Common myeloid progenitor, CD34-positive (primary cell): Measurements from ENCODE around the gene FBXO42.
"Not testable (repeated sequence)": the region's sequence is repeated elsewhere in the genome, so short reads cannot be mapped to it uniquely, and the experiment has no call there.

Experiments
- CTCF ChIA-PET: fragments of 350-600 bp; sonication (Branson Sonifier 250); formaldehyde crosslinking; loops from one replicate; lab custom pipeline; 2021; ENCODE audit warnings: antibody characterized with exemption; lab: Charles Lee
- POLR2A ChIA-PET: fragments of 350-600 bp; sonication (Branson Sonifier 250); formaldehyde crosslinking; loops from one replicate; lab custom pipeline; 2021; ENCODE audit warnings: antibody characterized with exemption; lab: Charles Lee
- DNase-seq, 3 donors: peaks; one replicate each; pipeline versions ENCODE4 v3.0.0 to v3.0.0-alpha.2; 2013
- H3K27ac ChIP-seq, 2 experiments: 1 replicate in 1 of 2; 2 replicates in 1 of 2; pipeline ENCODE4 v1.7.0; 2013; ENCODE audit warnings: inconsistent platforms in 2 of 2, low read length in 2 of 2, mild to moderate bottlenecking in 2 of 2, low read depth in 1 of 2, moderate library complexity in 1 of 2; ENCODE audit not compliant: severe bottlenecking in 2 of 2, insufficient read depth in 1 of 2, poor library complexity in 1 of 2
- H3K27me3 ChIP-seq, 5 experiments: replicated peaks in 2 of 5; 1 replicate in 3 of 5; 2 replicates in 2 of 5; pipeline versions ENCODE4 v1.6.1 to v1.7.0; 2013; ENCODE audit warnings: low read length in 4 of 5, mild to moderate bottlenecking in 2 of 5, moderate library complexity in 2 of 5, inconsistent platforms in 1 of 5; ENCODE audit not compliant: insufficient read depth in 5 of 5, control insufficient read depth in 4 of 5
- H3K36me3 ChIP-seq, 4 experiments: 1 replicate in 2 of 4; 2 replicates in 2 of 4; pipeline versions ENCODE4 v1.6.1 to v1.7.0; 2013; ENCODE audit warnings: low read length in 3 of 4, control low read depth in 1 of 4, mild to moderate bottlenecking in 1 of 4; ENCODE audit not compliant: control insufficient read depth in 4 of 4, insufficient read depth in 4 of 4
- H3K4me1 ChIP-seq, 4 experiments: 1 replicate in 3 of 4; 2 replicates in 1 of 4; pipeline versions ENCODE4 v1.6.1 to v1.7.1; 2013; ENCODE audit warnings: low read length in 3 of 4, mild to moderate bottlenecking in 3 of 4, control low read depth in 1 of 4, inconsistent platforms in 1 of 4, moderate library complexity in 1 of 4; ENCODE audit not compliant: control insufficient read depth in 4 of 4, insufficient read depth in 4 of 4; ENCODE audit errors: control extremely low read depth in 1 of 4
- H3K4me3 ChIP-seq, 7 experiments: 1 replicate in 4 of 7; 2 replicates in 3 of 7; pipeline versions ENCODE4 v1.5.1 to v1.7.0; 2013; ENCODE audit warnings: mild to moderate bottlenecking in 7 of 7, low read length in 6 of 7, moderate library complexity in 6 of 7, inconsistent platforms in 2 of 7, low read depth in 2 of 7, control low read depth in 1 of 7; ENCODE audit not compliant: insufficient read depth in 4 of 7, control insufficient read depth in 1 of 7; ENCODE audit errors: extremely low read depth in 1 of 7
- H3K9me3 ChIP-seq, 5 experiments: 1 replicate in 4 of 5; 2 replicates in 1 of 5; pipeline versions ENCODE4 v1.6.1 to v1.7.1; 2013; ENCODE audit warnings: low read length in 4 of 5, mild to moderate bottlenecking in 2 of 5, inconsistent platforms in 1 of 5, low read depth in 1 of 5, moderate library complexity in 1 of 5; ENCODE audit not compliant: control insufficient read depth in 4 of 5, insufficient read depth in 2 of 5; ENCODE audit errors: control extremely low read depth in 1 of 5
- WGBS: methylation state at CpG from one replicate; pipeline ENCODE4 v1.1.5; 2013; ENCODE audit not compliant: insufficient coverage; 5-methylcytosine and 5-hydroxymethylcytosine counted together

FBXO42 gene

GRCh38 chr1:16257556-16257955 is 94.7 kb downstream of the FBXO42 start:
- CTCF ChIA-PET = interaction anchor here (1.3 to 1.5 kb wide), 3 partner anchors 9 to 53 kb away, joined by 4 to 5 read pairs (median 4); no protein-coding TSS in a partner anchor
- H3K36me3 ChIP-seq = peaks cover 10 to 33% (median 20%) of the 10 kb centered on the region in 4 experiments
- H3K27ac ChIP-seq, POLR2A ChIA-PET, H3K4me1 ChIP-seq, H3K9me3 ChIP-seq, DNase-seq, H3K4me3 ChIP-seq, H3K27me3 ChIP-seq: not testable (repeated sequence)
- WGBS = 100% methylated on average over 3 of the region's 3 CpGs

DNA sequence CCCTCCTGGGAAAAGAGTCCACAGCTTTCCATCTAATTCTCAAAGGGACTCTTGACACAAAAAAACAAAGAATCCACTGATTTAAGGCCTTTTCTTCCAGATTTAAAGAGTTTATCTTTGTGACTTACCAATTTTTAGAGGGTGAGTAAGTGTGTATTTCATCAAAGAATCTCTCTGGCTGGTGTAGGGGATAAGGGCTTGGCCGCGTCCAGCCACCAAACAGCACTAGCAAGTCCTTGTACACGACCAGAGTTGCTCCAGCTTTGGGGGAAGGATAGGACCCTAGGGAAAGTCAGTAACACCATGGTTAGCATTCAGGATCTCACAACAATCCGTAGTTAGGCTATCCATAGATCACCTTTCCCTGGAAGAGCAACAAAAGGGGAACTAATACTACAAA is 95.8 kb downstream of the FBXO42 start:
- CTCF ChIA-PET = no interaction called here
- Histone ChIP-seq H3K27ac (no peak overlapping the region), H3K9me3 (no peaks in the 10 kb centered on the region), H3K4me1 (no peaks in the 10 kb centered on the region), H3K4me3 (no peak overlapping the region), H3K27me3 (no peaks in the 10 kb centered on the region), H3K36me3 (peaks cover 11 to 41% (median 26%) of the 10 kb centered on the region in 4 experiments)
- POLR2A ChIA-PET = no interaction called here
- no peak for DNase-seq
- WGBS = 97% methylated on average over 4 of the region's 4 CpGs

DNA sequence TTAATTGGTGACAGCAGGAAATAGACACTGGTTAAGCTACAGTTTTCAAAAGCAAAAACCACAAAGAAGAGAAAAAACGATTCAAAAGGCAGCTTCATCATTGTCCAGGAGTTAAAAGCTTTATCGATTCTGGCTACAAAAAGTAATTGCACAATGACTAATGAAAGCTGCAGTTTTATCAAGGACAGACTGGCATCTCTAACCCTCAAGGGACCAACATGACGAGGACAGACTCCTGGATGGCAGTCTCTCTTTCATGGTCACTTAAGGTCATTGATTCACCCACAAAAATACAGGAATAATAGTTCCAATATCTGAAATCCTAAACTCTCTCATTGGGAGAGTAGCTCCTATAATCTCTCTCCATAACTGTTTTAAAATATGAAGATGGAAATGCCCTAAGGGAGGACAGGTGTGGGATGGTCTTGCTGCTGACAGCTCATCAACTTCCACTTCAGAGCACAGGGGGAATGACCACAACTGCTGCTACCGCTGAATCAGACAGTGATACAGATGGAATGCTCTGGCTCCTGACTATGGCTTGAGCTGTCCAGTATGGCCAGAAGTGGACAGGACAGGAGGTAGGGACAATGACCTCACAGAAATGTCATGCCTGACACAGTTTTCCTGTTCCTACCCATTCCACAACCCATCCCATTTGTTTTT is 97.9 kb downstream of the FBXO42 start:
- H3K9me3 ChIP-seq = no peaks in the 10 kb centered on the region
- DNase-seq = no peak
- POLR2A ChIA-PET = no interaction called here
- H3K4me3 ChIP-seq = no peak overlapping the region
- CTCF ChIA-PET = interaction anchor here (0.6 to 1.8 kb wide), 5 partner anchors 9 to 175 kb away, joined by 3 to 6 read pairs (median 3); no protein-coding TSS in a partner anchor
- H3K36me3 ChIP-seq = peaks cover 14 to 52% (median 35%) of the 10 kb centered on the region in 4 experiments
- H3K4me1 ChIP-seq = peaks cover 6 to 16% (median 16%) of the 10 kb centered on the region in 4 experiments
- H3K27me3 ChIP-seq = no peaks in the 10 kb centered on the region
- H3K27ac ChIP-seq = no peak overlapping the region
- WGBS = 94% methylated on average over 3 of the region's 4 CpGs

DNA sequence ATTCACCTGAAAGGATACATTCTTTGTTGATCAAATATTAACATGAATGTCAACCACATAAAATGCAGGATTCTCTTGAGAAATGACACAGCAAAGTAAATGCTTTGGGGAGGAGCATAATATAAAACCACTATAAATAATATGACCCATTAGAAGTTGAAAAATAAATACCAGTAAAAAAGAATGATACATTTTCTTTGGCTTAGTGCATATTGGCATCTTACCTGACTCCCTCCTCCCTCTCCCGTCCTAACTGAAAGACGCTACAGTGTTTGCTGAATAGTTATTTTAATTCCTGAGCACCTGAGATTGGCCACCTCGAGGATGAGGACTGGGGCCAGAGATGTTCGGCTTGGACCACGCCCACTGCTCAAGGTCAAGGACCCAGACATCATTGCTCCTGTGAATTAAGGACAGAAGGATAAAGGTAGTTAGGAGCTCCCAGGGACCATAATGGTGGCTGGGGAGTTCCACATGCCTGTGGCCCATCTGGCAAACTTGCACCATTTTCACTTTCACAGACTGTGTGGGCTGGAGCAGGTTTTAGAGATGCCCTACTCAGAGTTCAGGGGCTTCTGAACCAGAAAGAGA is 98.9 kb downstream of the FBXO42 start:
- Histone ChIP-seq H3K9me3 (no peaks in the 10 kb centered on the region), H3K27me3 (no peaks in the 10 kb centered on the region), H3K4me1 (peaks cover 14 to 26% (median 25%) of the 10 kb centered on the region in 4 experiments), H3K4me3 (no peak overlapping the region), H3K36me3 (peaks cover 14 to 52% (median 35%) of the 10 kb centered on the region in 4 experiments), H3K27ac (no peak overlapping the region)
- DNase-seq = no peak
- 100% methylated on average over 5 of the region's 5 CpGs for WGBS
- ChIA-PET POLR2A (no interaction called here), CTCF (interaction anchor here (1.8 kb wide), 1 partner anchor 9 kb away, joined by 6 read pairs; no protein-coding TSS in a partner anchor)

DNA sequence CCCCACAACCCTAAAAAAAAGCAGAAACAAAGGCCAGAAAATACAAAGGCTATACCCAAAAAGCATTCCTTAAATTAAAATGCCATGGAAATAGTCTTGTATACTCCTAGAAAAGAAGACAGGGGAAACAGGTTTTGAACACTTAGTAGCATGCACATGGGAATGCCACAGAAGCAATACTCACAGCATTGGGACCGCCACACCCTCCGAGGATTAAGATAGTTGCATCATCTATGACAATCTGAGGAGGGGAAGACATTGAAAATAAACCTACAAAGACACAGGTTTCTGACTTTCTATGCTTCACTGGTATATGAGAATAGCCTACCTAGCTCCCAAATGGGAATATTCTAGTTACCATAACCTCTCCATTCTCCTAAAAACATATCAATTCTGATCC is 99.4 kb downstream of the FBXO42 start:
- CTCF ChIA-PET = no interaction called here
- WGBS = 100% methylated on average over 2 of the region's 2 CpGs
- Histone ChIP-seq H3K4me3 (no peak overlapping the region), H3K9me3 (no peaks in the 10 kb centered on the region), H3K4me1 (peaks cover 18 to 31% (median 30%) of the 10 kb centered on the region in 4 experiments), H3K27me3 (no peaks in the 10 kb centered on the region), H3K36me3 (peaks cover 14 to 55% (median 35%) of the 10 kb centered on the region in 4 experiments), H3K27ac (no peak overlapping the region)
- no peak for DNase-seq
- POLR2A ChIA-PET = no interaction called here

DNA sequence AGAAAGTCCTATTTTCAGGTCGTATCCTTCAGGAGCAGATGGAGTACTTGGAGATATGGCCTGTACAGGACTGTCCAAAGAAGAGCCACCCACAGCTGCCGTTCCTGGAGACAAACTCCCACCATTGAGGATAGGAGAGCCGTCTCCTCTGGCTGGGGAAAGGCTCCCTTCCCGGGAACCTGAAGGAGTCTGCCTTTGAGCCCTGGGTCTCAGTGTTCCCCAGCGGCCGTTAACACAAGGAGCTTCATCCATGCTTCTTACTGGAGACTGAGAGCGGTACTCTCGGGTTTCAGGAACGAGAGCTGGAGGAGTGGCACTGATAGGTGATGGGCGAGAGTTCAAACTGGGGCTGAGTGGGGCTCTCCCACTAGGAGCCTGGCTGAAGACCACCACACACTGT is 100.9 kb downstream of the FBXO42 start:
- DNase-seq = no peak
- POLR2A ChIA-PET = no interaction called here
- CTCF ChIA-PET = interaction anchor here (1.0 kb wide), 1 partner anchor 41 kb away, joined by 3 read pairs; no protein-coding TSS in a partner anchor
- Histone ChIP-seq H3K9me3 (no peaks in the 10 kb centered on the region), H3K27ac (no peak overlapping the region), H3K4me3 (no peak overlapping the region), H3K36me3 (peaks cover 16 to 68% (median 34%) of the 10 kb centered on the region in 4 experiments), H3K27me3 (no peaks in the 10 kb centered on the region), H3K4me1 (peaks cover 26 to 45% (median 40%) of the 10 kb centered on the region in 4 experiments)
- 97% methylated on average over 10 of the region's 10 CpGs for WGBS
